OCI-LY3 (cell line): ENCODE data around the gene TTC6.

Source experiments
- H2AFZ ChIP-seq: fragments of 200-600, 300-600 bp; shearing (Covaris generic); 2 replicates; pipeline ENCODE4 v1.6.0; 2014; ENCODE audit warnings: antibody characterized with exemption, low read depth, low read length
- H3K27ac ChIP-seq: fragments of 200-600, 300-600 bp; sonication (generic); 2 replicates; pipeline ENCODE4 v1.5.1; 2014; ENCODE audit warnings: mild to moderate bottlenecking, low read length, moderate library complexity, mixed read lengths
- H3K27me3 ChIP-seq: fragments of 200-600, 300-600 bp; sonication (generic); 2 replicates; pipeline ENCODE4 v1.6.1; 2014; ENCODE audit warnings: low read depth, low read length, mixed read lengths
- H3K36me3 ChIP-seq: fragments of 200-600, 300-600 bp; sonication (generic); replicated peaks from 2 replicates; pipeline ENCODE3; 2014; ENCODE audit warnings: low read depth, low read length, mixed read lengths
- H3K4me1 ChIP-seq: fragments of 300-600, 200-600 bp; sonication (generic); 2 replicates; pipeline ENCODE4 v1.6.1; 2014; ENCODE audit warnings: low read length, mixed read lengths
- H3K4me2 ChIP-seq: fragments of 200-600, 300-600 bp; sonication (generic); 2 replicates; pipeline ENCODE4 v1.6.1; 2014; ENCODE audit warnings: low read length, mixed read lengths
- H3K4me3 ChIP-seq: fragments of 300-600, 200-600 bp; sonication (generic); 2 replicates; pipeline ENCODE4 v1.5.1; 2014; ENCODE audit warnings: antibody characterized with exemption, mild to moderate bottlenecking, low read length, moderate library complexity
- H3K79me2 ChIP-seq: fragments of 300-600, 200-600 bp; shearing (Covaris generic); 2 replicates; pipeline ENCODE4 v1.6.1; 2014; ENCODE audit warnings: mild to moderate bottlenecking, low read length, mixed read lengths
- H3K9ac ChIP-seq: fragments of 300-600, 200-600 bp; shearing (Covaris generic); 2 replicates; pipeline ENCODE4 v1.6.0; 2014; ENCODE audit warnings: mild to moderate bottlenecking, low read length, moderate library complexity
- H3K9me3 ChIP-seq: fragments of 200-600, 300-600 bp; shearing (Covaris generic); 2 replicates; pipeline ENCODE4 v1.6.1; 2014; ENCODE audit warnings: low read length, mixed read lengths; ENCODE audit not compliant: insufficient read depth
- H4K20me1 ChIP-seq: fragments of 200-600, 300-600 bp; sonication (generic); 2 replicates; pipeline ENCODE4 v1.6.1; 2016; ENCODE audit warnings: low read length, mixed read lengths; ENCODE audit not compliant: insufficient read depth
- EZH2phosphoT487 ChIP-seq: fragments of 200-600 bp; shearing (Covaris generic); IDR thresholded peaks from 2 replicates; pipeline ENCODE4 v1.6.1; 2018; ENCODE audit warnings: antibody characterized with exemption, mixed run types, low read depth
- TF ChIP-seq, protein P1 (sequence below): fragments of 200-600, 300-600 bp; sonication (generic); IDR thresholded peaks from 2 replicates; pipeline ENCODE4 v1.5.1; 2014; ENCODE audit warnings: antibody characterized with exemption, low read length, low read depth

The TTC6 gene

DNA sequence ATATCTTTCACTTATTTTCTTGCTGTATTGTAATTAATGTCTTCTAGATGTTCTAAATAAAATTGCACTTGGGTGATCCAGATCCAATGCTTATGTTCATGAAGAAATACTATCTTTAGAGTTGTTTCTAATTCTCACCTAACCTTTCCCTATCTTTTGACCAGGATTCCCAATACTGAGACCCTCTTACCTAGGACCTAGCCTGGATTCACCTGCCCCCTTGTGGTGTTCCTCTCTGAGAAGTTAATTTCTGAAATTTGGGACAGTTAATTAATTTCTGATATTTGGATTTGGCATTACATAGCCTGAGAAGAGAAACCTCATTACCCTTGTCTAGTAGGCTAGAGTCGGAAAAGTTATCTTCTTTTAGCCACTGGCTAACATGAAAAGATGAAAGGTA, 29.9 kb upstream of the TTC6 start:
- no peaks in the 10 kb centered on the region for H3K79me2 ChIP-seq
- no peak overlapping the region for H3K4me2 ChIP-seq
- no peak for TF ChIP-seq EZH2phosphoT487
- TF ChIP-seq, protein P1, sequence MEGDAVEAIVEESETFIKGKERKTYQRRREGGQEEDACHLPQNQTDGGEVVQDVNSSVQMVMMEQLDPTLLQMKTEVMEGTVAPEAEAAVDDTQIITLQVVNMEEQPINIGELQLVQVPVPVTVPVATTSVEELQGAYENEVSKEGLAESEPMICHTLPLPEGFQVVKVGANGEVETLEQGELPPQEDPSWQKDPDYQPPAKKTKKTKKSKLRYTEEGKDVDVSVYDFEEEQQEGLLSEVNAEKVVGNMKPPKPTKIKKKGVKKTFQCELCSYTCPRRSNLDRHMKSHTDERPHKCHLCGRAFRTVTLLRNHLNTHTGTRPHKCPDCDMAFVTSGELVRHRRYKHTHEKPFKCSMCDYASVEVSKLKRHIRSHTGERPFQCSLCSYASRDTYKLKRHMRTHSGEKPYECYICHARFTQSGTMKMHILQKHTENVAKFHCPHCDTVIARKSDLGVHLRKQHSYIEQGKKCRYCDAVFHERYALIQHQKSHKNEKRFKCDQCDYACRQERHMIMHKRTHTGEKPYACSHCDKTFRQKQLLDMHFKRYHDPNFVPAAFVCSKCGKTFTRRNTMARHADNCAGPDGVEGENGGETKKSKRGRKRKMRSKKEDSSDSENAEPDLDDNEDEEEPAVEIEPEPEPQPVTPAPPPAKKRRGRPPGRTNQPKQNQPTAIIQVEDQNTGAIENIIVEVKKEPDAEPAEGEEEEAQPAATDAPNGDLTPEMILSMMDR = peak; percentile 30
- no peak overlapping the region for H3K27ac ChIP-seq
- no peaks in the 10 kb centered on the region for H3K4me1 ChIP-seq
- no peak overlapping the region for H3K4me3 ChIP-seq
- H4K20me1 ChIP-seq = no peaks in the 10 kb centered on the region
- no peak overlapping the region for H2AFZ ChIP-seq
- H3K27me3 ChIP-seq = no peaks in the 10 kb centered on the region
- H3K36me3 ChIP-seq = no peaks in the 10 kb centered on the region
- H3K9me3 ChIP-seq = no peaks in the 10 kb centered on the region
- H3K9ac ChIP-seq = no peak overlapping the region

GRCh38 chr14:37566811-37567371, 28.5 kb upstream of the TTC6 start:
- H3K4me2 ChIP-seq = no peak overlapping the region
- H3K9me3 ChIP-seq = no peaks in the 10 kb centered on the region
- no peak overlapping the region for H3K9ac ChIP-seq

DNA sequence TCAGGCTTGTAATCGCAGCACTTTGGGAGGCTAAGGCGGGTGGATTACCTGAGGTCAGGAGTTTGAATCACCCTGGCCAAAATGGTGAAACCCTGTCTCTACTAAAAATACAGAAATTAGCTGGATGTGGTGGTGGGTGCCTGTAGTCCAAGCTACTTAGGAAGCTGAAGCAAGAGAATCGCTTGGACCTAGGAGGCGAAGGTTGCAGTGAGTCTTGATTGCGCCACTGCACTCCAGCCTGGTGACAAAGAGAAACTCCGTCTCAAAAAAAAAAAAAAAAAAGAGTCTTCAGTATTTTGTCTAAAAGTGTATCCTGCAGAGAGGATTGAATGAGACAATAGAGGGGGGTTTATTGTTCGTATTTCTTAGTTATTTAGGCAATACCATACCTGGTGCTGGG, 25.7 kb upstream of the TTC6 start:
- no peaks in the 10 kb centered on the region for H3K36me3 ChIP-seq
- no peaks in the 10 kb centered on the region for H4K20me1 ChIP-seq
- no peak overlapping the region for H3K27ac ChIP-seq
- no peaks in the 10 kb centered on the region for H3K27me3 ChIP-seq
- H2AFZ ChIP-seq = no peak overlapping the region
- H3K9me3 ChIP-seq = no peaks in the 10 kb centered on the region
- H3K9ac ChIP-seq = no peak overlapping the region
- H3K4me1 ChIP-seq = no peaks in the 10 kb centered on the region
- H3K4me2 ChIP-seq = no peak overlapping the region
- no peaks in the 10 kb centered on the region for H3K79me2 ChIP-seq
- TF ChIP-seq EZH2phosphoT487 = no peak
- TF ChIP-seq, protein P1 = no peak
- no peak overlapping the region for H3K4me3 ChIP-seq

More at GRCh38 chr14:37566811-37567371, 28.5 kb upstream of the TTC6 start:
- Histone ChIP-seq H2AFZ (no peak overlapping the region), H3K27ac (no peak overlapping the region), H4K20me1 (no peaks in the 10 kb centered on the region), H3K4me1 (no peaks in the 10 kb centered on the region), H3K4me3 (no peak overlapping the region), H3K79me2 (no peaks in the 10 kb centered on the region), H3K36me3 (no peaks in the 10 kb centered on the region), H3K27me3 (no peaks in the 10 kb centered on the region)
- TF ChIP-seq, protein P1 = no peak
- no peak for TF ChIP-seq EZH2phosphoT487

- Histone ChIP-seq H3K4me3 (no peak overlapping the region), H3K9me3 (no peaks in the 10 kb centered on the region), H3K9ac (no peak overlapping the region), H4K20me1 (no peaks in the 10 kb centered on the region), H3K36me3 (no peaks in the 10 kb centered on the region), H3K4me2 (no peak overlapping the region), H2AFZ (no peak overlapping the region), H3K4me1 (no peaks in the 10 kb centered on the region), H3K79me2 (no peaks in the 10 kb centered on the region), H3K27ac (no peak overlapping the region), H3K27me3 (no peaks in the 10 kb centered on the region)
- TF ChIP-seq, protein P1 = no peak
- no peak for TF ChIP-seq EZH2phosphoT487
Measured at GRCh38 chr14:37571391-37571790, 24.0 kb upstream of the TTC6 start.
